Esophagus squamous epithelium (tissue), 4 donors: ENCODE data around the gene CBX6.

Experiments used
- POLR2A ChIP-seq, 4 donors: fragments of 450-650 bp; IDR thresholded peaks; one replicate each; pipeline ENCODE4 v1.6.1; 2017; ENCODE audit warnings: antibody characterized with exemption in 4 of 4, mild to moderate bottlenecking in 4 of 4, moderate library complexity in 3 of 4
- TF ChIP-seq, protein P1 (sequence below), 6 experiments: fragments of 450-650 bp in 4 of 6; fragments of 200-600 bp in 2 of 6; sonication (generic) in 2 of 6; IDR thresholded peaks; one replicate each; pipeline ENCODE4 v1.5.1; 2016 to 2019; ENCODE audit warnings: antibody characterized with exemption in 6 of 6, mild to moderate bottlenecking in 4 of 6, moderate library complexity in 4 of 6

DNA sequence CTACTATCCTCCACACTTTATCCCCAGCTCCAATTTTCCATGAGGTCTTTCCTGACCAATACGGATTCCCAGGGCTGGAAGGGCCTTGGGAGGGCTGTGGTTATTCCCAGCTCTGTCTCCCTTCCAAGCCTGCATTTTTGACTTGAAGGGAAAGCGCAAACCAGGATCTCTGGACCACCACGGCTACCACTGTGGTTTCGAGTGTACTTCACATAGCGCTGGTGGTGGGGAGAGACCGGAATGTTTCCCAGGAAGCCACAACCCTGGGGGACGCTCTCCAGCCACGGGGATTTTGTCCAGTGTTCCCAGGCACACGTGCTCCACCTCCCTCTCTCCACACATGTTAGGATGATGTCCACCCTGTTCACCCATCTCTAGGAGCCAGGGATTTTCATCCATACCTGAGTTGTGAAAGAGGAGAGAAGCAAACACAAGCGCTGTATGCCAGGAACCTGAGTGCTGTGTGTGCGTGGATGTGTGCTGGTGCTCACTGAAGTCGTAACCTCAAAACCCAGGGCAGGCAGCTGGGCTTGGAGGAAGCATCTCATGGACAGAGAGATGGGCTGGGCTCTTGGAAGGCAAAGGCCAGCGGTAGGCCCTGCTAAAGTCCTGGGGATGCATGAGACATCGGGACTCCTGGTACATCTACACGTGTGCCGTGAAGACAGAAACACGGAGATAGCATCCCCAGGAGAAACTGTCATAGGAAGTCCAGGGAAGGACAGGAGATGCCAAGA lies 26.8 kb downstream of the CBX6 start:
- TF ChIP-seq, protein P1, sequence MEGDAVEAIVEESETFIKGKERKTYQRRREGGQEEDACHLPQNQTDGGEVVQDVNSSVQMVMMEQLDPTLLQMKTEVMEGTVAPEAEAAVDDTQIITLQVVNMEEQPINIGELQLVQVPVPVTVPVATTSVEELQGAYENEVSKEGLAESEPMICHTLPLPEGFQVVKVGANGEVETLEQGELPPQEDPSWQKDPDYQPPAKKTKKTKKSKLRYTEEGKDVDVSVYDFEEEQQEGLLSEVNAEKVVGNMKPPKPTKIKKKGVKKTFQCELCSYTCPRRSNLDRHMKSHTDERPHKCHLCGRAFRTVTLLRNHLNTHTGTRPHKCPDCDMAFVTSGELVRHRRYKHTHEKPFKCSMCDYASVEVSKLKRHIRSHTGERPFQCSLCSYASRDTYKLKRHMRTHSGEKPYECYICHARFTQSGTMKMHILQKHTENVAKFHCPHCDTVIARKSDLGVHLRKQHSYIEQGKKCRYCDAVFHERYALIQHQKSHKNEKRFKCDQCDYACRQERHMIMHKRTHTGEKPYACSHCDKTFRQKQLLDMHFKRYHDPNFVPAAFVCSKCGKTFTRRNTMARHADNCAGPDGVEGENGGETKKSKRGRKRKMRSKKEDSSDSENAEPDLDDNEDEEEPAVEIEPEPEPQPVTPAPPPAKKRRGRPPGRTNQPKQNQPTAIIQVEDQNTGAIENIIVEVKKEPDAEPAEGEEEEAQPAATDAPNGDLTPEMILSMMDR (IDR thresholded peaks at IDR 0.05): no peak
- TF ChIP-seq POLR2A (IDR thresholded peaks at IDR 0.05): no peak
